ENCODE results near the gene S100A14. TPM values are rescaled to one million over a fixed set of nuclear protein-coding genes. Genes with fewer than 3 reads are reported as not detected.

Gene S100A14
- total RNA-seq, 1 experiment from 2014 or later = 0.75 TPM

DNA sequence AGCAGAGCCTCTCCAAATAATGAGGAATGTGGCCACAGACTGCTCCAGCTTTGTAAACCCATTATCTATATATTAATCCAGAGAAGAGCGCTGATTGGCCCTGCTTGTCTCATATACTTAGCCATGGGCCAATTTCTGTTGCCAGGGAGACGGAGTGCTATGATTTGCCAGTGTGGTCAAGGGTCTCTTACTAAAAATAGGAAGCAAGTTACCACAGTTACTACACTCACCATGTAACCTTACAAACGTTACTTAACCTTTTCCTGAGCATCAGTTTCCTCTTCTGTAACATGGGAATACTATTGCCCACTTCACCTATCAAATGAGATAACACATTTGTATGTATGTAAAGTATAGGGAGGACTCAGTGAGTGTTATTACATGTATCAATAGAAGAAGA is 42.8 kb downstream of the S100A14 start:
- in situ Hi-C loops (cut with HindIII; ENCODE audit: low sequenced_read_pairs) = no loop called here
- DNase-seq (ENCODE audit: low spot score) = no peak

- peak; percentile 68 for DNase-seq (ENCODE audit: low spot score)
- in situ Hi-C loops (cut with HindIII; ENCODE audit: low sequenced_read_pairs) = no loop called here
These were observed 43.5 kb downstream of the S100A14 start for GRCh38 chr1:153572569-153573015.

- no peak for DNase-seq (ENCODE audit: low spot score)
- in situ Hi-C loops (cut with HindIII; ENCODE audit: low sequenced_read_pairs) = no loop called here
These were observed 44.4 kb downstream of the S100A14 start for GRCh38 chr1:153571706-153572105.

- in situ Hi-C loops (cut with HindIII; ENCODE audit: low sequenced_read_pairs) = no loop called here
- no peak for DNase-seq (ENCODE audit: low spot score)
These were observed 45.3 kb downstream of the S100A14 start for GRCh38 chr1:153570874-153571273.

- in situ Hi-C loops (cut with HindIII; ENCODE audit: low sequenced_read_pairs) = no loop called here
- DNase-seq (ENCODE audit: low spot score) = no peak
These were observed 46.7 kb downstream of the S100A14 start for GRCh38 chr1:153569465-153569864.

DNA sequence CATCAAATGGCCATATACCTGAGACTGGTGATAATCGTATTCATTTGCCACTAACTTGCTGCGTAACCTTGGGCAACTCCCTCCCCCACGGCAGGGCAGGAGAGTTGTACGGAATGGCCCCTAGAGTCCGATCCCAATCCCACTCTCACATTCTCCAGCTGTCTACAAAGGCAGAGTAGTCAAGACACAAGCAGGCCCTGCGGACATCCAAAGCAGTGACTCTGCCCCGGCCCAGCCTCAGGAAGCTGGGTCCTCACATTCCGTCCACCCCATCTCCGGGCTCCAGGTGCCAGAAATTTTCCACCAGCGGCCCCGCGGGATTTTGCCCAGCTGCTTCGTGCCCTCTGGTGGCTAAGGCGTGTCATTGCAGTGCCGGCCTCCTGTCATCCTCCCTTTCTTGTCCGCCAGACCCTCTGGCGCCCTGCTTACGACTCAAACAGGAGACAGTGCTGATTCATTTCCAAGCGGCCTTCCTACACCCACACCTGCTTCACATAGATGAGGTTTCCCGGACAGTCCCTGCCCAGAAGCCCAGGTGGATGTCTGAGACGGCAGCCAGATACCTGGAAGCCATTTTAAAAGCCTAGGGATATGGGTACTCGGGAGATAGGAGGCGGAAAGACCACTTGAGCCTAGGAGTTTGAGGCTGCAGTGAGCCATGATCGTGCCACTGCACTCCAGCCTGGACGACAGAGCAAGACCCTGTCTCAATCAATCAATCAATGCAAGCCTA is 47.6 kb downstream of the S100A14 start:
- in situ Hi-C loops (cut with HindIII; ENCODE audit: low sequenced_read_pairs) = no loop called here
- peak; percentile 89 for DNase-seq (ENCODE audit: low spot score)

DNA sequence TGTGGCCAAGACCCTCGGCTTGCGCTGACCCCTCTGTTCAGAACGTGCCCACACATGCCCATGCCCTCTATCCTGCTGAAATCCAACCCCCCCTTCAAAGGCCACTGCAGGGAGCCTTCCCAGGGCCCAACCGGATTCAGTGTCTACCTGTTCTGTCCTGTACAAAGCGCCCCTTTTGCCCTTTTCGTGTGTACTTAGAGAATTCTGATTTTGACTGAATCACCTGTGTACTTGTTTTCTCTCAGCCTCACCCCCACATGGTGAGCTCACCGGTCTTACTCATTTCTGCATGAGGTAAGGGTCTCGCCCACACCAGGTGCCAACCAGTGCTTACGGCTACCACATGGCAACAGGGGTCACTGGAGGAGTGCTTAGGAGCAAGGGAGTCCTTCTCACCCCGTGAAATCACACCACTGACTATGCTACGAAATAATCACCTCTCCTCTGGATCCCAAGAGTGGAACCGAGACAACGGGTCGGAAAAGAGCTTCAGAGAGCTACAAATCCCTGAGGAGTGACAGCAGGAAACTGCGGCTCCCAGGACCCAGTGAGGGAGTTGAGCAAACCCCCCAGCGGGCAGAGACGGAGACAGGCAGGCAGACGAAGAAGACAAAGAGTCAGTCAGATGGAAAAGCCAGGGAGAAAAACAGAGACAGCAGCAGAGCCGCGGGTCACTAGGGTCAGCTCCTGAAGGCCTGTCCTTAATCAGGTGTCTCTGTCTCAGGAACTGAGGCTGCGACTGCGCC is 48.3 kb downstream of the S100A14 start:
- DNase-seq (ENCODE audit: low spot score) = peak; percentile 5
- in situ Hi-C loops (cut with HindIII; ENCODE audit: low sequenced_read_pairs) = no loop called here

GRCh38 chr1:153566414-153567371 is 49.4 kb downstream of the S100A14 start:
- in situ Hi-C loops (cut with HindIII; ENCODE audit: low sequenced_read_pairs) = no loop called here
- DNase-seq (ENCODE audit: low spot score) = peak; percentile 33

DNA sequence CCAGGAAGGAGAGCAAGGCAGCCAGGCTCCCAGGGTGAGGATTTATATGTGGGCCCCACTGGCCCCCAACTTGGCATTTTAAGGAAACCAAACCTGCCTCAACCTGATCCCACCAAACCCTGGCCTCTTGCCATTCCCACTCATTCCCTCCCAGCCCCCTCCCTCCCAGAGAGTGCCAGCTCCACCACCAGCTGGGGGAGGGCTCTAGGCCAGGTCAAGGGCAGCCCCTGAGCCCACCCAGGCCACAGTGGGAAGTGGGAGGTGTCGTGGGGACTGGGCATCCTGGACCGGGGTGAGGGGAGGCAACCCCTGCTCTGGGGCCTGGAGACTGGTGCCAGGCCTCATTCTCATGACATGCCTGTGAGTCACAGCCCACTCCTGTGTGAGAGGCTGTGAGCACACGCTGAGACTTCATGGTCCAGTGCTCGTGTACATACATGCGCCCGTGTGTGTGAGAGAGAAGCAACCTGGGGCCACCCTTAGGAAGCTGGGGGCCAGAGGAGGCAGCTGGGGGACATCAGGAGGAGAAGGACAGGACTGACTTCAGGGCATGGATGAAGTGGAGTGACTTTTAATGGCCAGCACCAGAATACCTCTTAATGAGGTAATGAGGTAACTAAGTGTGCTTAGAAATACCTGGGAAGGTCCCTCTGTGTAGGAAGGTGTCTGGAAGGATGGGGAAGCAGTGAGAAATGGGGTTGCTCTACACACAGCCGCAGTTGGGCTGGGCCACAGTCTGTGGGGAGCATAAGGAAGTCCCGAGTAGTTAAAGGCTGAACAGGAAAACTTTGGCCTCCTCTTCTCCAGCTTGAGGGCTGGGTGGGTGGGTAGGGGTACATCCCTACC is 50.4 kb downstream of the S100A14 start, which contains the start of gene S100A2:
S100A2 (minus strand) TSS at position 316 of the 846 bp plus-strand sequence. CDS start 1,967 bp downstream, outside the sequence.
- no peak for DNase-seq (ENCODE audit: low spot score)
- in situ Hi-C loops (cut with HindIII; ENCODE audit: low sequenced_read_pairs) = no loop called here

Other genes starting within 250 kb of the S100A14 start
- gene S100A12, start 240.7 kb downstream of the S100A14 start, total RNA-seq (2014; rRNA removed; shearing (Covaris generic)) = not detected in 2 replicates
- gene S100A8, start 225.3 kb downstream of the S100A14 start, total RNA-seq (2014; rRNA removed; shearing (Covaris generic)) = not detected in 2 replicates
- gene S100A7A, start 199.8 kb downstream of the S100A14 start, total RNA-seq (2014; rRNA removed; shearing (Covaris generic)) = not detected in 2 replicates
- not detected in 2 replicates for gene S100A7, start 155.7 kb downstream of the S100A14 start, total RNA-seq (2014; rRNA removed; shearing (Covaris generic))
- 308 and 563 TPM in 2 replicates for gene S100A6, start 80.3 kb downstream of the S100A14 start, total RNA-seq (2014; rRNA removed; shearing (Covaris generic))
- 1.5 and 15.4 TPM in 2 replicates for gene S100A5, start 75.4 kb downstream of the S100A14 start, total RNA-seq (2014; rRNA removed; shearing (Covaris generic))
- 452 and 453 TPM in 2 replicates for gene S100A4, start 70.5 kb downstream of the S100A14 start, total RNA-seq (2014; rRNA removed; shearing (Covaris generic))
- gene S100A3, start 67.1 kb downstream of the S100A14 start, total RNA-seq (2014; rRNA removed; shearing (Covaris generic)) = 0.37 and 4.3 TPM in 2 replicates
- 10.6 and 10.8 TPM in 2 replicates for gene S100A2, start 50.5 kb downstream of the S100A14 start, total RNA-seq (2014; rRNA removed; shearing (Covaris generic))
- gene S100A16, start 3.2 kb downstream of the S100A14 start, total RNA-seq (2014; rRNA removed; shearing (Covaris generic)) = 81.9 and 98.1 TPM in 2 replicates
- 111 and 239 TPM in 2 replicates for gene S100A13, start 11.2 kb upstream of the S100A14 start, total RNA-seq (2014; rRNA removed; shearing (Covaris generic))
- gene S100A1, start 12.1 kb upstream of the S100A14 start, total RNA-seq (2014; rRNA removed; shearing (Covaris generic)) = 132 and 195 TPM in 2 replicates
- 42.5 and 66.4 TPM in 2 replicates for gene CHTOP, start 17.7 kb upstream of the S100A14 start, total RNA-seq (2014; rRNA removed; shearing (Covaris generic))
- gene SNAPIN, start 42.4 kb upstream of the S100A14 start, total RNA-seq (2014; rRNA removed; shearing (Covaris generic)) = 49.8 and 58.2 TPM in 2 replicates
- 289 and 376 TPM in 2 replicates for gene ILF2, start 54.7 kb upstream of the S100A14 start, total RNA-seq (2014; rRNA removed; shearing (Covaris generic))
- 0.12 TPM in 1 of 2 replicates, not detected in the other for gene NPR1, start 62.4 kb upstream of the S100A14 start, total RNA-seq (2014; rRNA removed; shearing (Covaris generic))
- gene INTS3, start 111.7 kb upstream of the S100A14 start, total RNA-seq (2014; rRNA removed; shearing (Covaris generic)) = 20.7 and 21.1 TPM in 2 replicates
- 1.4 and 5.4 TPM in 2 replicates for gene SLC27A3, start 159.1 kb upstream of the S100A14 start, total RNA-seq (2014; rRNA removed; shearing (Covaris generic))